Mesodermal cell (in vitro differentiated cells): ENCODE results near the gene ELF5.

Experiments
- H3K27ac ChIP-seq: 2 replicates; pipeline ENCODE4 v1.7.0; 2013; ENCODE audit warnings: mild to moderate bottlenecking, low read depth, low read length, moderate library complexity; ENCODE audit not compliant: severe bottlenecking
- H3K36me3 ChIP-seq: 2 replicates; pipeline ENCODE4 v1.7.1; 2013; ENCODE audit warnings: mild to moderate bottlenecking, low read length, moderate library complexity; ENCODE audit not compliant: control insufficient read depth, insufficient read depth
- H3K4me1 ChIP-seq: one replicate; pipeline ENCODE4 v1.7.1; 2013; ENCODE audit warnings: mild to moderate bottlenecking, low read length; ENCODE audit not compliant: insufficient read depth, control insufficient read depth, poor library complexity, severe bottlenecking
- H3K4me3 ChIP-seq: 2 replicates; pipeline ENCODE4 v1.7.0; 2013; ENCODE audit warnings: low read length, control low read depth, mild to moderate bottlenecking; ENCODE audit not compliant: insufficient read depth, poor library complexity, severe bottlenecking; ENCODE audit errors: extremely low read depth
- H3K9me3 ChIP-seq: 2 replicates; pipeline ENCODE4 v1.7.1; 2013; ENCODE audit warnings: mild to moderate bottlenecking, low read length, moderate library complexity; ENCODE audit not compliant: control insufficient read depth
- WGBS, 2 experiments: methylation state at CpG; one replicate each; pipeline ENCODE4 v1.1.5; 2013; ENCODE audit warnings: missing lambda C conversion rate in 2 of 2; ENCODE audit not compliant: insufficient coverage in 2 of 2; 5-methylcytosine and 5-hydroxymethylcytosine counted together

Gene ELF5

DNA sequence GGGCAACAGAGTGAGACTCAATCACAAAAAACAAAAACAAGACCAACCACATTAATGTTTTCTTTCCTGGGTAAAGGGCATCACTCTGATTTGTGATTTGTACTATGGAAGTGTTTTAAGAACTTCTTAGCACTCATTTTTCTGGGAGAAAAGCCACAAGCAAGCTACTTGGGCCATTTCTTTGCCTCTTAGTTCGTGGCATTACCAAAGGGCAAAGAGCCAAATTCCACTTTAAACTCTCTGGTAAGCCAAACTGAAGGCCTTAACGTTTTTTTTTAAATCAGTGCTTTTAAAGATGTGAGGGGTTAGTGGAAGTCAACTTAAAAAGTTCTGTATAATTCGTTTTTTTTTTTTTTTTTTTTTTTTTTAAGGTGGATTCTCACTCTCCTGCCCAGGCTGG is 37.9 kb downstream of the ELF5 start:
- H3K9me3 ChIP-seq: no peaks in the 10 kb centered on the region
- no peak overlapping the region for H3K27ac ChIP-seq
- no peak overlapping the region for H3K4me3 ChIP-seq
- no peaks in the 10 kb centered on the region for H3K4me1 ChIP-seq
- H3K36me3 ChIP-seq: no peaks in the 10 kb centered on the region
- 80 to 83% methylated on average over 1 to 2 of the region's 3 CpGs for WGBS, 2 experiments

DNA sequence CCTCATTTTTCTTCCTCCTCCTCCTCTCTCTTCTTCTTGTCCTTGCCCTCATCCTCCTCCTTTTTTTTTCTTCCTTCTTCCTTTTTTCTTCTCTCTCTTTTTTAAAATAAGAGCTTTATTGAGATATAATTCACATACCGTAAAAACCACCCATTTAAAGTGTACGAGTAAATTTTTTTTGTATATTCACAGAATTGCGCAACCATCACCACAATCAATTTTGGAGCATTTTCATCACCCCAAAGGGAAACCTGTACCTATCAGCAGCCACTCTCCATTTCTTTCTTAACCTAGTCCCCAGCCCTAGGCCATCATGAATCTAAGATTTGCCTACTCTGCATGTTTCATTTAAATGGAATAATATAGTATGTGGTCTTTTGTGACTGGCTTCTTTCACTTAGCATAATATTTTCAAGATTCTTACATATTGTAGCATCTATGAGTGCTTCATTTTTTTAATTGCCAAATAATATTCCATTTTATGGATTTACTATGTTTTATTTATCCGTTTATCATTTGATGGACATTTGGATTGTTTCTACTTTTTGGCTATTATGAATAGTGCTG is 39.9 kb downstream of the ELF5 start:
- H3K9me3 ChIP-seq: no peaks in the 10 kb centered on the region
- no peaks in the 10 kb centered on the region for H3K36me3 ChIP-seq
- H3K27ac ChIP-seq: no peak overlapping the region
- H3K4me3 ChIP-seq: no peak overlapping the region
- 100% methylated on average over 3 of the region's 4 CpGs; no CpG with 5 or more reads in 1 of the 2 experiments for whole genome bisulfite sequencing, 2 experiments
- H3K4me1 ChIP-seq: no peaks in the 10 kb centered on the region

DNA sequence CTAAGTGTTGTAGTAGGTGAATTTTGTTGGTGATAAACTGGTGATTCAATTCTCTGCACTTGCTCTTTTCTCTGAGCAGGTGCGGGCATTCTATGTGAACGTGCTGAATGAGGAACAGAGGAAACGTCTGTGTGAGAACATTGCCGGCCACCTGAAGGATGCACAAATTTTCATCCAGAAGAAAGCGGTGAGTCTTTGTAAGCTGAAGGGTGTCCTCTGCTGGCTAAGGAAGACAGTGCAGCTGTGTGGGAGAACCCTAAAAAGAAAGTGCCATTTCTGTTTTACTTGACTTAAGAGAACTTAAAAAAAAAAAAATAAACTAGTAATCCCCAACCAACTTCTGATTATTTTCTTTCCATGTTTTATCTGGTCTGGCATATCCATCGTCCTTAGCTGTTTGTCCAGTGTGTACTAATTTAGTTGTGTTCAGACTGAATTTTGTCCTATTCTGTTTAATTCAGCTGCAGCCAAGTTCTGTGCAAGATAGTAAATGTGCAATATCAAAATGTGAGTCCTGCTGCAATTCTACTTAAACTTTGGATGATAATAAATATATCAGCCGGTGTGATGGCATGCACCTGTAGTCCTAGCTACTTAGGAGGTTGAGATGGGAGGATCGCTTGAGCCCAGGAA is 45.3 kb downstream of the ELF5 start:
- WGBS, 2 experiments: 63 to 86% methylated on average over 4 to 7 of the region's 8 CpGs
- H3K4me1 ChIP-seq: no peaks in the 10 kb centered on the region
- H3K36me3 ChIP-seq: no peaks in the 10 kb centered on the region
- H3K4me3 ChIP-seq: no peak overlapping the region
- peaks cover 12% of the 10 kb centered on the region for H3K9me3 ChIP-seq
- no peak overlapping the region for H3K27ac ChIP-seq

DNA sequence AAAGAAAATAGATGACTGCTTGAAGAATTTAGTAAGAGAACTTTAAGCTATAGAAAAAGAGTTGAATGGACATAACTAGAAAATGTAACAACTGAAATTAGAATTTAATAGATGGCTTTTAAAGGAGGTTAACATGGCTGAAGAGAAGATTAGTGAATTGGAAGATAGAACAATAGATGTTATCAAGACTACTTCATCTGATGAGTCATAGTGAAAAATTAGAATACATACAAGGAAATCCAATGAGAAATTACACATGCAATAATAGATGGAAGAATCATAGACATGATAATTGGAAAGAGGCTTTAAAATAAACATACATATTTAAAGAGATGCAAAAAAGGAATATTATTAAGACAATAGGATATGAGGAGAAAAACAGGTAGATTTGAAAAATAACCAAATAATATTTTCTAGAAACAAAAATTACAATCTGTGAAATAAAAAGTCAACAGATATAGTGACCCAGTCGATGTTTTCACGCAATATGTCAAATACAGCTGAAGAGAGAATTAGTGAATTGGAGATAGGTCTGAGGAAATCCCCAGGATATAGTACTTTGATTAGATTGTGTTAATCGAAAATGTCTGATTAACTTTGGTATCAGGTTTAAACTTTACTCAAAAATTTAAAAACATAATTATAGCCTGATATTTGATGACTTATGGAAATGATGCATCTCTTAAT is 46.6 kb downstream of the ELF5 start:
- Histone ChIP-seq H3K4me1 (no peaks in the 10 kb centered on the region), H3K27ac (no peak overlapping the region), H3K9me3 (peaks cover 12% of the 10 kb centered on the region), H3K36me3 (no peaks in the 10 kb centered on the region), H3K4me3 (no peak overlapping the region)
- WGBS, 2 experiments: 63 to 75% methylated on average over 2 of the region's 3 CpGs

DNA sequence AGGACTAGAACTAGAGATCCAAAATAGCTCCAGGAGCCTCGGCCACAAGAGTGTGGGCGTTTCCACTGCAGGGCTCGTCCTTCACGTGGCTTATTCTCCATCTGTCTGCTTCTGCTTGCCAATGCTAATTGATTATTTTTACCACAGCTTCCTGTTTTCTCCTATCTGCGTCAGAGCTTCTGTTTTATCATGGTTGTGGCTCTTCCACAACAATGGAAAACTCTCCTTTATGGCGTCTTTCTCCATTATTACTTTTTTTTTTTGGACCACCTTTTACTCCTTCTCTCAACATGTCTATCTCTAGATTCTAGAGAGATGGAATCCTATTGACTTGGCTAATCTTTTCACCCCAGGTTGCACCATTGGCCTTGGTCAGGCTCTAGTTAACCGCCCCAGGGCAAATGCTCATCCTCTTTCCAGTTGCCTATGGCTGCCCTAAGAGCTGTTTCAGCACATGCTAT is 49.0 kb downstream of the ELF5 start:
- Histone ChIP-seq H3K36me3 (no peaks in the 10 kb centered on the region), H3K4me1 (no peaks in the 10 kb centered on the region), H3K4me3 (no peak overlapping the region), H3K27ac (no peak overlapping the region), H3K9me3 (peaks cover 12% of the 10 kb centered on the region)
- WGBS, 2 experiments: 86 to 88% methylated on average over 6 of the region's 7 CpGs

DNA sequence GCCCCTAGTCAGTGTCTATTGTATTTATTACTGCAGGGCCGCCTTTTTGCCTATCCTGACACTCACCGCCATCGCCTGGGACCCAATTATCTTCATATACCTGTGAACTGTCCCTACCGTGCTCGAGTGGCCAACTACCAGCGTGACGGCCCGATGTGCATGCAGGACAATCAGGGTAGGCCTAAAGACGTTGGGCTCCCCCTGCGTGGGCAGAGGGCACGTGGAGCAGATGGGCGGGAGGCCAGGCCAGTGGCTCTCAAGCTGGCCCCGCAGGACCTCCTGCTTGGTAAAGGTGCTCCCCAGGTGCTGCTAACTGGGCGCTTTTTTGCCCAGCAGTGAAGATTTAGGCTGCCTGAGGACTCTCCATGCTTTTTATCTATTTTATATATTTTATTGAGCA is 52.4 kb downstream of the ELF5 start:
- WGBS, 2 experiments: 85 to 87% methylated on average over 12 to 13 of the region's 14 CpGs
- Histone ChIP-seq H3K4me3 (no peak overlapping the region), H3K9me3 (peaks cover 6% of the 10 kb centered on the region), H3K36me3 (no peaks in the 10 kb centered on the region), H3K4me1 (no peaks in the 10 kb centered on the region), H3K27ac (no peak overlapping the region)

DNA sequence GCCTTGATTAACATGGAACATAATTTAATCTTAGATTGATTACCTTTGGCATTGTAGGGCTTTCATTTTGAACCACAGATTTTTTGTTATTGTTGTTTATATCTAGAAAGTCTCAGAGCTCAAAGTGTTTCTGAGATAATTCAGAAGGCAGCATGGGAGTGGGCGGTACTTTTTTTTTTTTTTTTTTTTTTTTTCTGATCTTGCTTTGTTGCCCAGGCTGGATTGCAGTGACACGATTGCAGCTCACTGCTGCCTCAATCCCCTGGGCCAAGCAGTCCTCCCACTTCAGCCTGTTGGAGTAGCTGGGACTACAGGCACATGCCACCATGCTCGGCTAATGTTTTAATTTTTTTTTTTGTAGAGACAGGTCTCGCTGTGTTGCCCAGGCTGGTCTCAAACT is 53.3 kb downstream of the ELF5 start:
- no peaks in the 10 kb centered on the region for H3K36me3 ChIP-seq
- H3K4me3 ChIP-seq: no peak overlapping the region
- H3K9me3 ChIP-seq: no peaks in the 10 kb centered on the region
- no peaks in the 10 kb centered on the region for H3K4me1 ChIP-seq
- 83% methylated on average over 3 of the region's 4 CpGs; no CpG with 5 or more reads in 1 of the 2 experiments for WGBS, 2 experiments
- H3K27ac ChIP-seq: no peak overlapping the region

DNA sequence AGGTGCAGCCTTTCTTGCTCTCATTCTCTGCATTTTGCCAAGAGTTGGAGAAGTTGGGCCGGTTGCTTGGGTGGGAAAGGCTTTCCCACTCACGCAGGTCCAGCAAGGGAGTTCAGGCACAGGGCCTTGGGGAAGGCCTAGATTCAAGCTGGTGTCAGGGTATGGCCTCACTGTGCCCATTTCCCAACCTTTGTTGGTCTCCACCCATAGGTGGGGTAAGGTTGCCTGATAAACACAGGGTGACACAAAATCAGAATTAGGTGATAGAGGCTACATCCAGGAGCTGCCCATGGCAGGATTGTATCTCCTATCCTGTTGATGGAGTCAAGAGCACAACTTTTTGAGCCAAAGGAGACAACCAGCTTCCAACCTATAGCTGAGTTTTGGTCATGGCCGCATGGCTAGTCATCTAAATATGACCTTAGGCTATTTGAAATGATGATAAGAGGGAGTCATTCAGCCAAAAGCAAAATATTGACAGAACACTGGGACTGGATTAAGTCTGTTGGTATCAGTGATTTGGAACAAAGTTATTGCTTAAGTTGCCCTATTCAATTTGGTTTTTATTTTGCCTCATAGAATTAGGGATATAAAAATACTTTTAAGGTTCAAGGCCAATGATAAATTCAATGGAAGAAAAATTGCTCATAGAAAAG is 54.0 kb downstream of the ELF5 start:
- H3K27ac ChIP-seq: no peak overlapping the region
- no peaks in the 10 kb centered on the region for H3K4me1 ChIP-seq
- no peak overlapping the region for H3K4me3 ChIP-seq
- 88 to 100% methylated on average over 2 to 3 of the region's 3 CpGs for WGBS, 2 experiments
- H3K9me3 ChIP-seq: no peaks in the 10 kb centered on the region
- no peaks in the 10 kb centered on the region for H3K36me3 ChIP-seq

DNA sequence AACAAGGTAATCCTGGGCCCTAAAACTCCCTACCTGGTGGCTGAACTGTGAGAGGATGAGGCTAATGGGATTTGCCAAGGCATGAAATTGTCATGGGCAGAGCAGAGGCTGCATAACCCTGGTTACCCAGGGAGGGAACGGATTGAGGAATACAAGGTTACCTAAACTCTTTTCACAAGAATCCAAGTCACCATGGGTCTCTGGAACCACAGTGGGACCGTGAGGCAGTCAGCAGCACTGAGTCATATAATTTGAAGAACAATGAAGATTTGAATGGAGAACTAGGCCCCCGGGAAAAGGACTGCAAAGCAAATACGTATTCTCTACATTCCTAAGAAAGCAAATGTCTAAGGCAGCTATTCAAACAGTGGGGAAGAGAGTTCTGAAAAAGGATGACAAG is 55.1 kb downstream of the ELF5 start:
- no peaks in the 10 kb centered on the region for H3K9me3 ChIP-seq
- 40 to 67% methylated on average over 1 to 2 of the region's 4 CpGs for WGBS, 2 experiments
- H3K4me3 ChIP-seq: no peak overlapping the region
- H3K36me3 ChIP-seq: no peaks in the 10 kb centered on the region
- no peak overlapping the region for H3K27ac ChIP-seq
- no peaks in the 10 kb centered on the region for H3K4me1 ChIP-seq

DNA sequence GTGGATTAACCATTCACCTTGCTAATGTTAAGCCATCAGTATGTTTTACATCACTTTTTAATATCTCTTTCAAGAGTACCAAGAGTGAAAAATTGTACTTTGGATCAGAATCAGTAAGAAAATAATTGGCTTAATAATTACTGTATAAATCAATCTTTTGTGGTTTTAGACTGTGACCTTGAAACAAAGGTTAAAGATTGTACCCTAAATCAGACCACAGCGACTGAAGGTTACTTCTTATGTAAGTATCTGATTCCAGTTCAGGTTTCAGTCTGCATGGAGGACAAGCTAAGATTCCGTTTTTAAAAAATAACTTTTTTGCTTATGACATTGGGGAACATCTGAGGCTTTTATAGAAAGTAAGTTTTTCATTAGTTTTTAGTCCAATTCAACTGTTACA is 56.0 kb downstream of the ELF5 start:
- Histone ChIP-seq H3K36me3 (no peaks in the 10 kb centered on the region), H3K9me3 (no peaks in the 10 kb centered on the region)
- WGBS, 2 experiments: 84 to 87% methylated on average over 2 of the region's 2 CpGs

More for the DNA sequence above, 56.0 kb downstream of the ELF5 start:
- Histone ChIP-seq H3K27ac (no peak overlapping the region), H3K4me3 (no peak overlapping the region), H3K4me1 (no peaks in the 10 kb centered on the region)
